ENCODE results near the gene SPZ1. TPM values are rescaled to one million over a fixed set of nuclear protein-coding genes. Genes with fewer than 3 reads are reported as not detected.

Gene SPZ1
- total RNA-seq, 1 experiment from 2014 or later: not detected

GRCh38 chr5:80277191-80277590 lies 42.6 kb upstream of the SPZ1 start:
- ChIA-PET POLR2A (ENCODE audit: unreplicated experiment) (interaction anchor here (0.6 kb wide), 1 partner anchor 17 kb away, joined by 3 read pairs; no protein-coding TSS in a partner anchor), CTCF (interaction anchor here (0.6 to 1.5 kb wide), 2 partner anchors 185 to 649 kb away, joined by 3 to 6 read pairs; no protein-coding TSS in a partner anchor)
- H4K20me1 ChIP-seq (ENCODE audit: insufficient read depth): no peaks in the 10 kb centered on the region
- H3K9me3 ChIP-seq (ENCODE audit: insufficient read depth, low read depth): no peaks in the 10 kb centered on the region
- BruUV-seq (replicated peaks): no TSS peak
- H3K4me3 ChIP-seq: no peak overlapping the region
- DNase-seq: no peak
- no peaks in the 10 kb centered on the region for H3F3A ChIP-seq (ENCODE audit: insufficient read depth, low read depth)
- peaks cover 3% of the 10 kb centered on the region; the same call in 1 of the 2 replicates for H3K4me1 ChIP-seq (replicated peaks; ENCODE audit: insufficient read depth)
- no peaks in the 10 kb centered on the region for H3K79me2 ChIP-seq (ENCODE audit: low read depth)
- H3K27me3 ChIP-seq (ENCODE audit: insufficient read depth, low read depth): no peaks in the 10 kb centered on the region
- no peak overlapping the region for H2AFZ ChIP-seq
- TF ChIP-seq EZH2 (IDR thresholded peaks at IDR 0.05; ENCODE audit: low read depth): no peak
- TF ChIP-seq, protein P1, sequence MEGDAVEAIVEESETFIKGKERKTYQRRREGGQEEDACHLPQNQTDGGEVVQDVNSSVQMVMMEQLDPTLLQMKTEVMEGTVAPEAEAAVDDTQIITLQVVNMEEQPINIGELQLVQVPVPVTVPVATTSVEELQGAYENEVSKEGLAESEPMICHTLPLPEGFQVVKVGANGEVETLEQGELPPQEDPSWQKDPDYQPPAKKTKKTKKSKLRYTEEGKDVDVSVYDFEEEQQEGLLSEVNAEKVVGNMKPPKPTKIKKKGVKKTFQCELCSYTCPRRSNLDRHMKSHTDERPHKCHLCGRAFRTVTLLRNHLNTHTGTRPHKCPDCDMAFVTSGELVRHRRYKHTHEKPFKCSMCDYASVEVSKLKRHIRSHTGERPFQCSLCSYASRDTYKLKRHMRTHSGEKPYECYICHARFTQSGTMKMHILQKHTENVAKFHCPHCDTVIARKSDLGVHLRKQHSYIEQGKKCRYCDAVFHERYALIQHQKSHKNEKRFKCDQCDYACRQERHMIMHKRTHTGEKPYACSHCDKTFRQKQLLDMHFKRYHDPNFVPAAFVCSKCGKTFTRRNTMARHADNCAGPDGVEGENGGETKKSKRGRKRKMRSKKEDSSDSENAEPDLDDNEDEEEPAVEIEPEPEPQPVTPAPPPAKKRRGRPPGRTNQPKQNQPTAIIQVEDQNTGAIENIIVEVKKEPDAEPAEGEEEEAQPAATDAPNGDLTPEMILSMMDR (conservative IDR thresholded peaks at IDR 0.05): no peak
- intact Hi-C loops (cut with micrococcal nuclease; ENCODE audit: unreplicated experiment): no loop called here
- H3K27ac ChIP-seq: no peak overlapping the region
- no peak overlapping the region for H3K4me2 ChIP-seq
- no peaks in the 10 kb centered on the region for H3K9me2 ChIP-seq (ENCODE audit: insufficient read depth)
- H3K36me3 ChIP-seq (ENCODE audit: low read depth): no peaks in the 10 kb centered on the region

DNA sequence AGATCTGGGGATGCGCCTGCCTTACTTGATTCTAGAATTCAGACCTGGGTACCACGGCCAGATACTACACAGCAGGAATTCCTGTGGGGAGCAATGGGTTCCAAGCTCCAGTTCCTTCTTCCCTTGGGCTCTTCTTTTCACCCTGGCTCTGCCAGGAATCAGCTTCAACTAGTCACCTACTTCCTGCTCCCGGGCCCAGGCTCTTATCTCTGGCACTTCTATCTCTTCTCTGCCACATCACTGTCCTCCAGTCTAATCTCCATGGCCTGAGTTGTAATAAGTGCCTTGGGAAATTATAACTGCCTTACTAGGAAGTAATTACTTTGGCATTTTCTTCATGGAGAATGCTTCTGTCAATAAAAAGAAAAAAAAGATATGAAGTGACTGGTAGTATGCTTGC lies 37.7 kb upstream of the SPZ1 start:
- H4K20me1 ChIP-seq (ENCODE audit: insufficient read depth): no peaks in the 10 kb centered on the region
- H3F3A ChIP-seq (ENCODE audit: insufficient read depth, low read depth): peaks cover 4% of the 10 kb centered on the region; the same call in 1 of the 2 replicates
- peaks cover 3% of the 10 kb centered on the region; the same call in 1 of the 2 replicates for H3K4me1 ChIP-seq (replicated peaks; ENCODE audit: insufficient read depth)
- BruUV-seq (replicated peaks): no TSS peak
- no peaks in the 10 kb centered on the region for H3K9me3 ChIP-seq (ENCODE audit: insufficient read depth, low read depth)
- H2AFZ ChIP-seq: no peak overlapping the region
- H3K27me3 ChIP-seq (ENCODE audit: insufficient read depth, low read depth): no peaks in the 10 kb centered on the region
- no peaks in the 10 kb centered on the region for H3K9me2 ChIP-seq (ENCODE audit: insufficient read depth)
- intact Hi-C loops (cut with micrococcal nuclease; ENCODE audit: unreplicated experiment): no loop called here
- H3K79me2 ChIP-seq (ENCODE audit: low read depth): no peaks in the 10 kb centered on the region
- H3K4me2 ChIP-seq: no peak overlapping the region
- no peak overlapping the region for H3K27ac ChIP-seq
- H3K4me3 ChIP-seq: no peak overlapping the region
- no peaks in the 10 kb centered on the region for H3K36me3 ChIP-seq (ENCODE audit: low read depth)
- no peak for DNase-seq
- ChIA-PET POLR2A (ENCODE audit: unreplicated experiment) (no interaction called here), CTCF (no interaction called here)
- TF ChIP-seq, protein P1 (conservative IDR thresholded peaks at IDR 0.05): no peak
- no peak for TF ChIP-seq EZH2 (IDR thresholded peaks at IDR 0.05; ENCODE audit: low read depth)

DNA sequence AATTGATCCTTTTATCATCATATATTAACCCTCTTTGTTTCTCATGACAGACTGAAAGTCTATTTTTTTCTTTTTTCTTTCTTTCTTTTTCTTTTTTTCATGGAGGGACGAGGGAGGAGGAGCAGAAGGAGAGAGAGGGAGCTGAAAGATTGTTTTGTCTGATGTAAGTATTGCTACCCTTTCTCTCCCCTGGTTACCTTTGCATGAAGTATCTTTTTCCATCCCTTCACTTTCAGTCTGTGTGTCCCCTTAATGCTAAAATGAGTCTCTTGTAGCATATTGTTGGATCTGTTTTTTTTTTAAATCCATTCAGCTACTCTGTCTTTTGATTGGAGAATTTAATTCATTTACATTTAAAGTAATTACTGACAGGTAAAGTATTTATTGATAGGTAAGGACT lies 36.4 kb upstream of the SPZ1 start:
- POLR2A ChIA-PET (ENCODE audit: unreplicated experiment): no interaction called here
- DNase-seq: no peak
- CTCF ChIA-PET: no interaction called here

DNA sequence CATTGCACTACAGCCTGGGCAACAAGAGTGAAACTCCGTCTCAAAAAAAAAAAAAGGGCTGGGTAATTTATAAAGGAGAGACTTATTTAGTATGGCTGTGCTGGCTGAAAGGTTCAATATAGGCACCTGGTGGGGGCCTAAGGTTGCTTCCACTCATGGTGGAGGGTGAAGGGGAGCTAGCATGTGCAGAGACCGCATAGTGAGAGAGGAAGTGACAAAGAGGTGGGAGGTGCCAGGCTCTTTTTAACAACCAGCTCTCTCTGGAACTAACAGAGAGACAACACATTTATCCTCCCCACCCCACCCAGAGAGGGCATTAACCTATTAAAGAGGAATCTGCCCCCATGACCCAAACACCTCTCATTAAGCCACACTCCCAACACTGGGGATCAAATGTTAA lies 35.1 kb upstream of the SPZ1 start:
- Histone ChIP-seq H3K4me3 (no peak overlapping the region), H3K79me2 (ENCODE audit: low read depth) (no peaks in the 10 kb centered on the region), H3K9me3 (ENCODE audit: insufficient read depth, low read depth) (no peaks in the 10 kb centered on the region), H2AFZ (no peak overlapping the region), H3K27me3 (ENCODE audit: insufficient read depth, low read depth) (no peaks in the 10 kb centered on the region), H3K27ac (no peak overlapping the region), H3K4me1 (replicated peaks; ENCODE audit: insufficient read depth) (no peaks in the 10 kb centered on the region), H3F3A (ENCODE audit: insufficient read depth, low read depth) (peaks cover 4% of the 10 kb centered on the region; the same call in 1 of the 2 replicates), H3K36me3 (ENCODE audit: low read depth) (no peaks in the 10 kb centered on the region), H3K9me2 (ENCODE audit: insufficient read depth) (no peaks in the 10 kb centered on the region), H3K4me2 (no peak overlapping the region), H4K20me1 (ENCODE audit: insufficient read depth) (no peaks in the 10 kb centered on the region)
- no peak for DNase-seq
- ChIA-PET CTCF (no interaction called here), POLR2A (ENCODE audit: unreplicated experiment) (no interaction called here)
- intact Hi-C loops (cut with micrococcal nuclease; ENCODE audit: unreplicated experiment): no loop called here
- BruUV-seq (replicated peaks): no TSS peak
- no peak for TF ChIP-seq EZH2 (IDR thresholded peaks at IDR 0.05; ENCODE audit: low read depth)

More for the DNA sequence above, 36.4 kb upstream of the SPZ1 start:
- H3K27ac ChIP-seq: no peak overlapping the region
- no peak overlapping the region for H3K4me2 ChIP-seq
- intact Hi-C loops (cut with micrococcal nuclease; ENCODE audit: unreplicated experiment): no loop called here
- no peak overlapping the region for H2AFZ ChIP-seq
- no peaks in the 10 kb centered on the region for H4K20me1 ChIP-seq (ENCODE audit: insufficient read depth)
- H3K4me1 ChIP-seq (replicated peaks; ENCODE audit: insufficient read depth): no peaks in the 10 kb centered on the region
- no peaks in the 10 kb centered on the region for H3K9me2 ChIP-seq (ENCODE audit: insufficient read depth)
- no peaks in the 10 kb centered on the region for H3K9me3 ChIP-seq (ENCODE audit: insufficient read depth, low read depth)
- no peak overlapping the region for H3K4me3 ChIP-seq
- no peak for TF ChIP-seq EZH2 (IDR thresholded peaks at IDR 0.05; ENCODE audit: low read depth)
- no peaks in the 10 kb centered on the region for H3K36me3 ChIP-seq (ENCODE audit: low read depth)
- H3F3A ChIP-seq (ENCODE audit: insufficient read depth, low read depth): peaks cover 4% of the 10 kb centered on the region; the same call in 1 of the 2 replicates
- no TSS peak for BruUV-seq (replicated peaks)
- H3K27me3 ChIP-seq (ENCODE audit: insufficient read depth, low read depth): no peaks in the 10 kb centered on the region
- no peaks in the 10 kb centered on the region for H3K79me2 ChIP-seq (ENCODE audit: low read depth)
